ENCODE measurements around the gene UQCC3. TPM values are rescaled to one million over a fixed set of nuclear protein-coding genes. Genes with fewer than 3 reads are reported as not detected.

The UQCC3 gene
- total and polyA plus RNA-seq, 9 of the 15 experiments (the other 6 are each of a cell fraction or from before 2014, with no cell fraction given) = 3.3 to 44.3 (median 8.0) TPM

- no peak for ATAC-seq
- WGBS (ENCODE audit: insufficient coverage, low coverage, missing lambda C conversion rate) = 71% methylated on average over 2 of the region's 2 CpGs
- no peak for TF ChIP-seq ESRRA (IDR thresholded peaks at IDR 0.05; ENCODE audit: borderline replicate concordance, low read depth)
- TF ChIP-seq SNAPC5 (CRISPR knock-in tag; IDR thresholded peaks at IDR 0.05) = no peak
- TF ChIP-seq NCOA6 (IDR thresholded peaks at IDR 0.05) = no peak
- TF ChIP-seq SIN3A (IDR thresholded peaks at IDR 0.05; ENCODE audit: borderline replicate concordance in 2 of 2, control insufficient read depth in 1 of 2, low read depth in 2 of 2, low read length in 2 of 2) = no peak
- TF ChIP-seq E2F8 (IDR thresholded peaks at IDR 0.05; ENCODE audit: low read depth, partially characterized antibody) = no peak
- TF ChIP-seq KDM4B (IDR thresholded peaks at IDR 0.05; ENCODE audit: borderline replicate concordance in 2 of 2, low read depth in 1 of 2) = no peak
- no peak for TF ChIP-seq POLR2G (IDR thresholded peaks at IDR 0.05; ENCODE audit: low read depth, low read length)
- TF ChIP-seq FOXP1 (CRISPR knock-in tag; IDR thresholded peaks at IDR 0.05) = no peak
- TF ChIP-seq GABPA (tag; conservative IDR thresholded peaks at IDR 0.05; ENCODE audit: low read depth) = no peak
- TF ChIP-seq ZBTB5 (IDR thresholded peaks at IDR 0.05) = no peak
- no peak for TF ChIP-seq SRSF9 (IDR thresholded peaks at IDR 0.05; ENCODE audit: borderline replicate concordance, low read depth, low read length)
Observed at GRCh38 chr11:62719302-62719978, 48.0 kb downstream of the UQCC3 start.

More at GRCh38 chr11:62719302-62719978, 48.0 kb downstream of the UQCC3 start:
- no peak overlapping the region for H3K4me3 ChIP-seq
- BruUV-seq (replicated peaks) = no TSS peak
- no peak overlapping the region for H3K27ac ChIP-seq (ENCODE audit: extremely low read depth, low read depth, low read length)
- FAIRE-seq (no peak), DNase-seq (ENCODE audit: extremely low read depth in 1 of 4, low spot score in 3 of 4) (no peak)
- H3K36me3 ChIP-seq (ENCODE audit: control insufficient read depth, insufficient read depth, low read length) = peaks cover 99% of the 10 kb centered on the region
- H2AFZ ChIP-seq (ENCODE audit: low read depth, low read length) = no peak overlapping the region
- POLR2A ChIA-PET = interaction anchor here (0.6 to 5.9 kb wide), 6 partner anchors 7 to 121 kb away, joined by 3 to 29 read pairs (median 3); partner anchors contain the start of genes BSCL2, GNG3 and HNRNPUL2
- no peaks in the 10 kb centered on the region for H3K9me1 ChIP-seq (ENCODE audit: control insufficient read depth, insufficient read depth, low read length)
- H3K4me1 ChIP-seq (replicated peaks in 1 of 2; ENCODE audit: control insufficient read depth in 2 of 2, insufficient read depth in 2 of 2, low read length in 2 of 2) = peaks cover 3 to 8% of the 10 kb centered on the region in 2 experiments; a peak in 3 of 5 replicates
- H3K27me3 ChIP-seq (ENCODE audit: control insufficient read depth in 2 of 2, insufficient read depth in 2 of 2, low read length in 2 of 2) = no peaks in the 10 kb centered on the region
- no peak overlapping the region for H3K9ac ChIP-seq (ENCODE audit: insufficient read depth in 1 of 2, low read depth in 2 of 2, low read length in 2 of 2)
- peaks cover 55% of the 10 kb centered on the region for H3K79me2 ChIP-seq (ENCODE audit: control insufficient read depth, insufficient read depth, low read length)
- H4K20me1 ChIP-seq (replicated peaks; ENCODE audit: control insufficient read depth, insufficient read depth, low read length) = no peaks in the 10 kb centered on the region
- no peak overlapping the region for H3K4me2 ChIP-seq (ENCODE audit: insufficient read depth, low read length)
- H3K9me3 ChIP-seq (replicated peaks; ENCODE audit: control insufficient read depth, insufficient read depth, low read depth, low read length) = no peaks in the 10 kb centered on the region
- intact Hi-C loops (cut with micrococcal nuclease) = no loop called here
- in situ Hi-C loops (cut with MboI) = no loop called here
- CTCF ChIA-PET (ENCODE audit: low intra/inter-chr PET ratio) = no interaction called here
